GM23338 (cell line): ENCODE measurements around the gene SFSWAP.

ENCODE experiments used
- CTCF ChIP-seq, 2 experiments: fragments of 200-600 bp in 1 of 2; sonication (generic) in 1 of 2; conservative IDR thresholded peaks; 2 replicates each; pipeline versions ENCODE4 v1.5.1 to v1.6.1; 2016 to 2017; ENCODE audit warnings: antibody characterized with exemption in 2 of 2, low read depth in 2 of 2, mild to moderate bottlenecking in 2 of 2, moderate library complexity in 1 of 2
- ETS1 ChIP-seq: IDR thresholded peaks from 2 replicates; pipeline ENCODE4 v1.6.1; 2016; ENCODE audit warnings: antibody characterized with exemption
- POLR2AphosphoS5 ChIP-seq: IDR thresholded peaks from 2 replicates; pipeline ENCODE4 v1.6.1; 2016; ENCODE audit warnings: antibody characterized with exemption, low read depth
- REST ChIP-seq: IDR thresholded peaks from one replicate; pipeline ENCODE4 v1.6.1; 2018; ENCODE audit warnings: antibody characterized with exemption; ENCODE audit not compliant: unreplicated experiment

DNA sequence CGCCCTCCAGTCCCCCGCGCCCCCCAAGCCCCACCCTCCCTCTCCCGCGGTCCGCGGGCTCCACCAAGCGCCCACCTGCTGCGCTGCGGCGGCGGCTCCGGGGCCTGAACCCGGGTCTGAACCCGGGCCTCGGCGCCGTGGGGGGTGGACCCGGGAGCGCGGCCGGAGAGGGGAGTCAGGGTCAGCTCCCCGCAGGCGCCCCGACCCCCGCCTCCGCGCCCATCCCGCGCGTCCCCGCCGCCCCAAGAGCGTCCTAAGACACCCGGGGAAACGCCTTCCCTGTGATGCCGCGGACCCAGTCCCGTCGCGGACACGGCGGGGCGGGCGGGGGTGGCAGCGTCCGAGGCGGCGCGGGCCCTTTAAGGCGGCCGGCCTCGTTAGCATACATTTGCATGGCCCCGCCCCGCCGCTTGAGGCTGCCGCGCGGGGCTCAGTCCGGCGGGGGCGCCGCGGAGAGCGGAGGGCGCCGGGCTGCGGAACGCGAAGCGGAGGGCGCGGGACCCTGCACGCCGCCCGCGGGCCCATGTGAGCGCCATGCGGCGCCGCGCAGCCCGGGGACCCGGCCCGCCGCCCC lies 117.2 kb downstream of the SFSWAP start, which contains the start of gene MMP17:
- peak in 1 of 2 experiments; percentile 49; a peak in 2 of 4 replicates for TF ChIP-seq CTCF (conservative IDR thresholded peaks at IDR 0.05; ENCODE audit: low read depth in 2 of 2)
- TF ChIP-seq ETS1: no peak
- peak; percentile 82 for TF ChIP-seq POLR2AphosphoS5
- no peak for TF ChIP-seq REST
